IMR-90 (cell line): Measurements from ENCODE around the gene BICD1. TPM values are rescaled to one million over a fixed set of nuclear protein-coding genes. Genes with fewer than 3 reads are reported as not detected.

Experiments
- ATAC-seq: fragments of 200-7000 bp; cut with Tn5 transposase; 2 replicates; pipeline ENCODE4 v1.9.1; 2020; ENCODE audit warnings: low read depth, mild to moderate bottlenecking, moderate library complexity
- BruUV-seq: library from RNA; stranded (reverse); fragments of 400-500 nt; replicated peaks from 2 replicates; lab custom pipeline; 2021; lab: Mats Ljungman, UMichigan
- CTCF ChIA-PET: fragments of 300-600 bp; formaldehyde crosslinking; extraction: SDS; loops from one replicate; lab custom pipeline; 2021; ENCODE audit warnings: antibody characterized with exemption; lab: Yijun Ruan, JAX
- POLR2A ChIA-PET: fragments of 300-600 bp; sonication (Branson Sonifier 250); formaldehyde crosslinking; loops from one replicate; lab custom pipeline; 2022; ENCODE audit warnings: antibody characterized with exemption; ENCODE audit not compliant: unreplicated experiment; lab: Charles Lee
- DNase-seq: peaks from one replicate; pipeline ENCODE4 v3.0.0; 2013
- H2AFZ ChIP-seq: replicated peaks from 2 replicates; pipeline ENCODE3; 2013; ENCODE audit warnings: low read length, mild to moderate bottlenecking; ENCODE audit not compliant: poor library complexity
- H2AK5ac ChIP-seq: 2 replicates; pipeline ENCODE4 v1.6.1; 2013; ENCODE audit warnings: low read depth, low read length, inconsistent platforms
- H2AK9ac ChIP-seq: replicated peaks from 2 replicates; pipeline ENCODE3; 2013; ENCODE audit warnings: mild to moderate bottlenecking, low read depth, low read length, moderate library complexity; ENCODE audit not compliant: poor library complexity
- H2BK120ac ChIP-seq: 2 replicates; pipeline ENCODE4 v1.6.1; 2013; ENCODE audit warnings: low read depth, low read length, inconsistent platforms
- H2BK15ac ChIP-seq: 3 replicates; pipeline ENCODE4 v1.6.1; 2013; ENCODE audit warnings: low read depth, low read length, inconsistent platforms
- H2BK20ac ChIP-seq: 2 replicates; pipeline ENCODE4 v1.6.1; 2013; ENCODE audit warnings: low read depth, mild to moderate bottlenecking, inconsistent platforms, low read length, moderate library complexity
- H2BK5ac ChIP-seq: 2 replicates; pipeline ENCODE4 v1.6.1; 2013; ENCODE audit warnings: mild to moderate bottlenecking, low read depth, low read length, inconsistent platforms; ENCODE audit not compliant: poor library complexity, severe bottlenecking
- H3K14ac ChIP-seq: replicated peaks from 2 replicates; pipeline ENCODE4 v1.6.1; 2013; ENCODE audit warnings: low read depth, low read length, inconsistent platforms
- H3K18ac ChIP-seq: 2 replicates; pipeline ENCODE4 v1.6.1; 2013; ENCODE audit warnings: low read depth, low read length, control low read depth
- H3K23ac ChIP-seq: 2 replicates; pipeline ENCODE4 v1.6.1; 2013; ENCODE audit warnings: low read depth, low read length, inconsistent platforms
- H3K27ac ChIP-seq: 2 replicates; pipeline ENCODE4 v1.5.1; 2013; ENCODE audit warnings: mild to moderate bottlenecking, control low read depth, low read length; ENCODE audit not compliant: insufficient read depth
- H3K27me3 ChIP-seq: 2 replicates; pipeline ENCODE4 v1.6.1; 2013; ENCODE audit warnings: low read length; ENCODE audit not compliant: control insufficient read depth, insufficient read depth
- H3K36me3 ChIP-seq: 2 replicates; pipeline ENCODE4 v1.6.1; 2013; ENCODE audit warnings: low read length, mixed read lengths; ENCODE audit not compliant: control insufficient read depth, insufficient read depth
- H3K4ac ChIP-seq: 2 replicates; pipeline ENCODE4 v1.6.1; 2013; ENCODE audit warnings: low read depth, low read length, inconsistent platforms
- H3K4me1 ChIP-seq: 2 replicates; pipeline ENCODE4 v1.6.1; 2013; ENCODE audit warnings: low read length, mixed read lengths; ENCODE audit not compliant: control insufficient read depth, insufficient read depth
- H3K4me2 ChIP-seq: 2 replicates; pipeline ENCODE4 v1.6.1; 2013; ENCODE audit warnings: low read depth, mild to moderate bottlenecking, control low read depth, low read length, moderate library complexity
- H3K4me3 ChIP-seq: 2 replicates; pipeline ENCODE4 v1.5.1; 2013; ENCODE audit warnings: low read depth, mild to moderate bottlenecking, control low read depth, low read length, moderate library complexity; ENCODE audit not compliant: insufficient read depth
- H3K56ac ChIP-seq: 2 replicates; pipeline ENCODE4 v1.6.1; 2013; ENCODE audit warnings: low read length, inconsistent platforms; ENCODE audit not compliant: insufficient read depth; ENCODE audit errors: extremely low read depth
- H3K79me1 ChIP-seq, 2 experiments: 2 replicates each; pipeline ENCODE4 v1.6.1; 2013; ENCODE audit warnings: low read length in 2 of 2, inconsistent platforms in 1 of 2, low read depth in 1 of 2
- H3K9ac ChIP-seq: 2 replicates; pipeline ENCODE4 v1.6.1; 2013; ENCODE audit warnings: low read depth, low read length, control low read depth
- H3K9me1 ChIP-seq: 2 replicates; pipeline ENCODE4 v1.6.1; 2013; ENCODE audit warnings: low read length, inconsistent platforms; ENCODE audit not compliant: insufficient read depth
- H3K9me3 ChIP-seq: 2 replicates; pipeline ENCODE4 v1.6.1; 2013; ENCODE audit warnings: low read length; ENCODE audit not compliant: control insufficient read depth, insufficient read depth
- H4K20me1 ChIP-seq: 2 replicates; pipeline ENCODE4 v1.6.1; 2013; ENCODE audit warnings: low read length, inconsistent platforms; ENCODE audit not compliant: insufficient read depth
- H4K5ac ChIP-seq: 2 replicates; pipeline ENCODE4 v1.6.1; 2013; ENCODE audit warnings: mild to moderate bottlenecking, low read depth, low read length, control low read depth
- H4K8ac ChIP-seq, 2 experiments: 2 replicates each; pipeline ENCODE4 v1.6.1; 2013; ENCODE audit warnings: low read depth in 2 of 2, low read length in 2 of 2, control low read depth in 1 of 2, inconsistent platforms in 1 of 2
- H4K91ac ChIP-seq: 2 replicates; pipeline ENCODE4 v1.6.1; 2013; ENCODE audit warnings: low read depth, low read length, inconsistent platforms; ENCODE audit not compliant: insufficient read depth
- FOS ChIP-seq: fragments of 150-350 bp; IDR thresholded peaks from 2 replicates; pipeline ENCODE4 v1.6.1; 2016; ENCODE audit warnings: low read depth, low read length
- USF2 ChIP-seq: fragments of 150-350 bp; IDR thresholded peaks from 2 replicates; pipeline ENCODE4 v1.6.1; 2017; ENCODE audit warnings: mild to moderate bottlenecking, antibody characterized with exemption, low read length, low read depth
- WGBS, 2 experiments: methylation state at CpG; one replicate each; pipeline versions ENCODE4 v1.1.5 to v1.1.7; 2013; ENCODE audit warnings: missing lambda C conversion rate in 2 of 2; ENCODE audit not compliant: insufficient read length in 1 of 2; ENCODE audit errors: extremely low coverage in 2 of 2; 5-methylcytosine and 5-hydroxymethylcytosine counted together
- dilution Hi-C: fragments of 300-500 bp; cut with HindIII; formaldehyde crosslinking; loops from one replicate; pipeline ENCODE4 v1.14.3; 2018; ENCODE audit warnings: low sequenced_read_pairs; ENCODE audit not compliant: unreplicated experiment
- in situ Hi-C: fragments of 300-500 bp; cut with MboI; formaldehyde crosslinking; loops from 3 replicates; pipeline ENCODE4 v1.14.3; 2019; ENCODE audit warnings: low sequenced_read_pairs, inconsistent platforms, mixed read lengths
- intact Hi-C: fragments of 100-400 bp; cut with micrococcal nuclease; formaldehyde crosslinking; loops from 2 replicates; pipeline ENCODE4 v1.10.0; 2022
- polyA plus RNA-seq, 3 experiments: library from polyadenylated mRNA; depleted of rRNA; stranded (reverse); fragments of >200 nt; gene quantifications; 2 replicates each; pipeline ENCODE4 v1.2.3, GENCODE V29; 2012; ENCODE audit warnings: low replicate concordance in 1 of 3
- total RNA-seq: library from RNA; depleted of rRNA; stranded (reverse); fragments of >200 nt; gene quantifications from 2 replicates; pipeline ENCODE4 v1.2.3, GENCODE V29; 2012

Gene BICD1
- total and polyA plus RNA-seq, 2 of the 4 experiments (the other 2 are of a cell fraction) = 17.2 to 21.8 TPM

- Histone ChIP-seq H2AFZ (no peak overlapping the region), H3K4ac (no peak overlapping the region), H2BK15ac (no peak overlapping the region), H2BK120ac (no peak overlapping the region), H2BK5ac (no peak overlapping the region), H3K9me3 (0 out of 2 replicates have a peak, but pooled peaks cover 2% of the 10 kb centered on the region), H4K91ac (no peak overlapping the region), H3K23ac (no peak overlapping the region), H3K36me3 (peaks cover 5% of the 10 kb centered on the region), H3K4me1 (peaks cover 3% of the 10 kb centered on the region), H4K5ac (no peak overlapping the region), H3K56ac (no peak overlapping the region), H3K4me2 (no peak overlapping the region), H3K9me1 (no peaks in the 10 kb centered on the region; the same call in 1 of the 2 replicates), H4K8ac (no peak overlapping the region), H3K9ac (no peak overlapping the region), H3K4me3 (no peak overlapping the region), H3K79me1 (peaks cover 28 to 54% of the 10 kb centered on the region in 2 experiments), H4K20me1 (peaks cover 7% of the 10 kb centered on the region; the same call in 1 of the 2 replicates), H3K18ac (no peak overlapping the region), H3K27ac (no peak overlapping the region), H3K27me3 (no peaks in the 10 kb centered on the region), H2BK20ac (no peak overlapping the region), H2AK9ac (no peak overlapping the region), H2AK5ac (no peak overlapping the region), H3K14ac (no peak overlapping the region)
- ATAC-seq (no peak), DNase-seq (no peak)
- CTCF ChIA-PET = no interaction called here
- WGBS, 2 experiments = no CpG with 5 or more reads among the region's 1 CpG
- intact Hi-C loops (no loop called here), in situ Hi-C loops (no loop called here), dilution Hi-C loops (no loop called here)
- POLR2A ChIA-PET = interaction anchor here (0.6 kb wide), 1 partner anchor 40 kb away, joined by 4 read pairs; no protein-coding TSS in a partner anchor
- TF ChIP-seq FOS = no peak
- no peak for TF ChIP-seq USF2
- no TSS peak for BruUV-seq
Observed at GRCh38 chr12:32151086-32151485, 44.4 kb downstream of the BICD1 start.
